ENCODE results near the gene DOK6. TPM values are rescaled to one million over a fixed set of nuclear protein-coding genes. Genes with fewer than 3 reads are reported as not detected.

DOK6 gene
- total and polyA plus RNA-seq, 2 of the 13 experiments (the other 11 are each of a cell fraction or from before 2014, with no cell fraction given): 17.0 to 17.2 TPM

DNA sequence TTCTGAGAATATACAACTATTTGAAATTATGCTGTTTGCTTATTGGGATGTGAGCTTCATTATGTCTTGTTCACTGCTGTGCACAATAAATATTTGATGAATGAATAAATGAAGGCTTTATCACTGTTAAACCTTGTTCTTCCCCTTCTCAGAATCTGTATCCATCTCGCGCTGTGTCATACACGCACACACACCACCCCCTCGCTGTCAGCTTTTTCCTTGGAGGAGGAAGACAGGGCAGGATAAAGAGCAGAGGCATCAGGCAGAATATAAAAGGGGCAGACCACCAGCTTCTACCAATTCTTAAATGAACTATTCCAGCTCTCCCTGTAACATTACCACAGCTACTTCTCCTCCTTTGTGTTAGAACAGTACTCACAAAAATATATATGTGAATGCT, 472.0 kb downstream of the DOK6 start:
- ATAC-seq (no peak), FAIRE-seq (no peak), DNase-seq (ENCODE audit: low spot score) (no peak)
- Histone ChIP-seq H3K27ac (ENCODE audit: extremely low read length, insufficient read depth, low read length) (no peak overlapping the region), H3K4me3 (replicated peaks in 1 of 3; ENCODE audit: insufficient read depth in 1 of 3, low read depth in 2 of 3, low read length in 3 of 3) (no peak overlapping the region), H2AFZ (ENCODE audit: low read length) (no peak overlapping the region), H4K20me1 (ENCODE audit: insufficient read depth, low read length) (no peaks in the 10 kb centered on the region), H3K36me3 (replicated peaks in 1 of 2; ENCODE audit: control insufficient read depth in 1 of 2, insufficient read depth in 2 of 2, low read length in 2 of 2) (no peaks in the 10 kb centered on the region), H3K9ac (ENCODE audit: insufficient read depth, low read depth, low read length) (no peak overlapping the region), H3K27me3 (ENCODE audit: control insufficient read depth in 1 of 2, insufficient read depth in 2 of 2, low read length in 2 of 2) (no peaks in the 10 kb centered on the region), H3K4me1 (ENCODE audit: insufficient read depth, low read length) (no peaks in the 10 kb centered on the region; the same call in 1 of the 2 replicates), H3K79me2 (ENCODE audit: insufficient read depth, low read length) (no peaks in the 10 kb centered on the region), H3K4me2 (ENCODE audit: low read depth, low read length) (no peak overlapping the region), H3K9me3 (ENCODE audit: low read length) (no peaks in the 10 kb centered on the region)
- no TSS peak for BruUV-seq (replicated peaks)
- in situ Hi-C loops (cut with HindIII; ENCODE audit: extremely low pct_ligation_motif_present, low pct_unique_long_range_greater_than_20kb): no loop called here
- WGBS (ENCODE audit: low lambda C conversion rate): 96% methylated on average over 4 of the region's 4 CpGs
- TF ChIP-seq ZNF782 (CRISPR knock-in tag; IDR thresholded peaks at IDR 0.05; ENCODE audit: borderline replicate concordance) (no peak), ZHX2 (IDR thresholded peaks at IDR 0.05; ENCODE audit: low read depth) (no peak), ZHX2 (CRISPR knock-in tag; IDR thresholded peaks at IDR 0.05; ENCODE audit: borderline replicate concordance) (no peak), SMARCE1 (IDR thresholded peaks at IDR 0.05; ENCODE audit: borderline replicate concordance) (no peak), ATF4 (CRISPR knock-in tag; IDR thresholded peaks at IDR 0.05) (no peak), NONO (IDR thresholded peaks at IDR 0.05) (no peak), NONO (CRISPR knock-in tag; conservative IDR thresholded peaks at IDR 0.05) (no peak), CBX2 (IDR thresholded peaks at IDR 0.05; ENCODE audit: low read depth, low read length) (no peak), CBX2 (CRISPR knock-in tag; IDR thresholded peaks at IDR 0.05; ENCODE audit: low read depth) (no peak), CREB1 (IDR thresholded peaks at IDR 0.05) (no peak), CREB1 (CRISPR knock-in tag; IDR thresholded peaks at IDR 0.05) (no peak), ZNF615 (CRISPR knock-in tag; IDR thresholded peaks at IDR 0.05; ENCODE audit: borderline replicate concordance) (no peak), ARNT2 (CRISPR knock-in tag; IDR thresholded peaks at IDR 0.05; ENCODE audit: low read depth) (no peak), ZNF354B (CRISPR knock-in tag; IDR thresholded peaks at IDR 0.05) (no peak)
- ChIA-PET CTCF (ENCODE audit: low intra/inter-chr PET ratio, low total read pairs) (no interaction called here), POLR2A (no interaction called here)
- intact Hi-C loops (cut with micrococcal nuclease; ENCODE audit: unreplicated experiment): no loop called here
